NCI-H510A treated with DMSO at 0.1 percent for 48 hours (cell line): ENCODE measurements around the gene GNAZ.

Experiments
- DNase-seq: peaks from one replicate; lab custom pipeline; 2025; lab: John Stamatoyannopoulos, UW

The GNAZ gene

GRCh38 chr22:23119494-23120414 lies 49.4 kb downstream of the GNAZ start:
- no peak for DNase-seq

GRCh38 chr22:23120415-23120899 lies 50.1 kb downstream of the GNAZ start:
- DNase-seq, result no peak

GRCh38 chr22:23121000-23121421 lies 50.7 kb downstream of the GNAZ start:
- DNase-seq, result no peak

- no peak for DNase-seq
Observed at GRCh38 chr22:23121424-23121823, 51.1 kb downstream of the GNAZ start.

GRCh38 chr22:23122216-23122957 lies 52.1 kb downstream of the GNAZ start:
- DNase-seq, result no peak

- no peak for DNase-seq
Observed at GRCh38 chr22:23122992-23123803, 52.9 kb downstream of the GNAZ start.

- DNase-seq, result no peak
Observed at GRCh38 chr22:23123804-23124254, 53.5 kb downstream of the GNAZ start.

- no peak for DNase-seq
Observed at GRCh38 chr22:23124611-23125511, 54.5 kb downstream of the GNAZ start.

- no peak for DNase-seq
Observed at GRCh38 chr22:23125512-23126103, 55.3 kb downstream of the GNAZ start.

GRCh38 chr22:23126165-23127054 lies 56.1 kb downstream of the GNAZ start:
- no peak for DNase-seq

- DNase-seq, result no peak
Observed at GRCh38 chr22:23127055-23127756, 56.9 kb downstream of the GNAZ start.

GRCh38 chr22:23127788-23128187 lies 57.5 kb downstream of the GNAZ start:
- no peak for DNase-seq

- peak; percentile 30 for DNase-seq
Observed at GRCh38 chr22:23128269-23129108, 58.2 kb downstream of the GNAZ start.

- no peak for DNase-seq
Observed at GRCh38 chr22:23129149-23129548, 58.8 kb downstream of the GNAZ start.

- DNase-seq, result no peak
Observed at GRCh38 chr22:23130697-23131096, 60.4 kb downstream of the GNAZ start.

GRCh38 chr22:23131931-23132330 lies 61.6 kb downstream of the GNAZ start:
- no peak for DNase-seq

GRCh38 chr22:23132376-23133091 lies 62.2 kb downstream of the GNAZ start:
- no peak for DNase-seq
